Loucy (cell line): ENCODE results near the gene MMEL1.

ENCODE experiments used
- H2AFZ ChIP-seq: fragments of 200-600 bp; sonication (generic); 2 replicates; pipeline ENCODE4 v1.6.0; 2016; ENCODE audit warnings: antibody characterized with exemption, mild to moderate bottlenecking, low read length, moderate library complexity
- H3F3A ChIP-seq: fragments of 200-600 bp; 2 replicates; pipeline ENCODE4 v1.6.0; 2016; ENCODE audit warnings: antibody characterized with exemption, low read depth, mild to moderate bottlenecking
- H3K27me3 ChIP-seq: fragments of 200-600 bp; sonication (generic); 2 replicates; pipeline ENCODE4 v1.6.1; 2014; ENCODE audit warnings: low read length, mild to moderate bottlenecking; ENCODE audit not compliant: insufficient read depth, poor library complexity, severe bottlenecking
- H3K36me3 ChIP-seq: fragments of 200-600 bp; sonication (generic); 2 replicates; pipeline ENCODE4 v1.6.1; 2016; ENCODE audit warnings: low read length; ENCODE audit not compliant: insufficient read depth
- H3K4me1 ChIP-seq: fragments of 200-600 bp; sonication (generic); 2 replicates; pipeline ENCODE4 v1.5.1; 2014; ENCODE audit warnings: low read length, mild to moderate bottlenecking; ENCODE audit not compliant: insufficient read depth, poor library complexity, severe bottlenecking
- H3K4me2 ChIP-seq: fragments of 200-600 bp; sonication (generic); 2 replicates; pipeline ENCODE4 v1.6.0; 2014; ENCODE audit warnings: antibody characterized with exemption, low read length, low read depth, mild to moderate bottlenecking; ENCODE audit not compliant: poor library complexity, severe bottlenecking
- H3K4me3 ChIP-seq: fragments of 200-600 bp; sonication (generic); 2 replicates; pipeline ENCODE4 v1.5.1; 2014; ENCODE audit warnings: low read length, mild to moderate bottlenecking, mixed read lengths; ENCODE audit not compliant: poor library complexity, severe bottlenecking
- H3K79me2 ChIP-seq: fragments of 200-600 bp; sonication (generic); 2 replicates; pipeline ENCODE4 v1.6.1; 2014; ENCODE audit warnings: low read length; ENCODE audit not compliant: insufficient read depth
- H3K9ac ChIP-seq: fragments of 200-600 bp; sonication (generic); 2 replicates; pipeline ENCODE4 v1.6.0; 2014; ENCODE audit warnings: mild to moderate bottlenecking, low read depth, low read length, moderate library complexity; ENCODE audit not compliant: poor library complexity, severe bottlenecking
- H3K9me2 ChIP-seq: fragments of 200-600 bp; sonication (generic); replicated peaks from 2 replicates; pipeline ENCODE4 v1.6.1; 2016; ENCODE audit warnings: low read depth, low read length, mixed read lengths
- H3K9me3 ChIP-seq: fragments of 200-600 bp; sonication (generic); 2 replicates; pipeline ENCODE4 v1.6.1; 2014; ENCODE audit warnings: mild to moderate bottlenecking, antibody characterized with exemption, low read length, low read depth; ENCODE audit not compliant: insufficient read depth
- H4K20me1 ChIP-seq: fragments of 200-600 bp; sonication (generic); 2 replicates; pipeline ENCODE4 v1.6.0; 2014; ENCODE audit warnings: antibody characterized with exemption, low read length, mild to moderate bottlenecking; ENCODE audit not compliant: insufficient read depth, poor library complexity, severe bottlenecking
- EZH2phosphoT487 ChIP-seq: fragments of 200-600 bp; IDR thresholded peaks from 2 replicates; pipeline ENCODE4 v1.6.1; 2018; ENCODE audit warnings: antibody characterized with exemption, mild to moderate bottlenecking, moderate library complexity, borderline replicate concordance
- TF ChIP-seq, protein P1 (sequence below): fragments of 200-600 bp; sonication (generic); conservative IDR thresholded peaks from 2 replicates; pipeline ENCODE4 v1.5.1; 2014; ENCODE audit warnings: mild to moderate bottlenecking, antibody characterized with exemption, low read length

The MMEL1 gene

DNA sequence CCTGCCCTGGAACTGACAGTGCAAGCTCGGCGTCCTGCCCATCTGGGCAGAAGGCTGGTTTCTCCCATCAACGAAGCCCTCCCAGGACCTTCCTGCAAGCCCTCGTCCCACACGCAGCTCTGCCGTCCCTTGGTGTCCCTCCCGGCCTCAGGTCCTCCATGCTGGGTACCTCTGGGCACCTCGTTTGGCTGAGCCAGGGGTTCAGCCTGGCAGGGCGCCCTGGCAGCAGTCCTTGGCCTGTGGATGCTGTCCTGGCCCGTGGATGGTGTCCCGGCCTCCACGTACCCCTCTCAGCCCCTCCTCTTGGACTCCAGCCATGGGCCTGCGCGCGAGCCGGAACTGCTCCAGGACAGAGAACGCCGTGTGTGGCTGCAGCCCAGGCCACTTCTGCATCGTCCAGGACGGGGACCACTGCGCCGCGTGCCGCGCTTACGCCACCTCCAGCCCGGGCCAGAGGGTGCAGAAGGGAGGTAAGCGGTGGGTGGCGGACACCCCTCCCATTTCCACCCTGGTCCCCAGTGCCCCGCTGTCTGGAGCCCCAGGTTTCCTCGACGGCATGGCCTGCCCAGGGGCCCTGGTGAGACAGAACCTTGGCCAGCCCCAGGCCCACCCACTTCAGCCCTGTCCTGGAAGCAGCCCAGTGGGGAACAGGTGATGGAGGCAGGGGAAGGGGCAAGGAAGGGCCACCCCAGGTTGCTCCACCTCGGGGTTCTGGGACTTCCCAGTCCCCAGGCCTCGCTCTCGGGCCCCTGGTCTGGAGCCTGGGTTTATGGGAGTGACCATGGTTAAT lies 73.1 kb downstream of the MMEL1 start:
- TF ChIP-seq EZH2phosphoT487 = no peak
- TF ChIP-seq, protein P1, sequence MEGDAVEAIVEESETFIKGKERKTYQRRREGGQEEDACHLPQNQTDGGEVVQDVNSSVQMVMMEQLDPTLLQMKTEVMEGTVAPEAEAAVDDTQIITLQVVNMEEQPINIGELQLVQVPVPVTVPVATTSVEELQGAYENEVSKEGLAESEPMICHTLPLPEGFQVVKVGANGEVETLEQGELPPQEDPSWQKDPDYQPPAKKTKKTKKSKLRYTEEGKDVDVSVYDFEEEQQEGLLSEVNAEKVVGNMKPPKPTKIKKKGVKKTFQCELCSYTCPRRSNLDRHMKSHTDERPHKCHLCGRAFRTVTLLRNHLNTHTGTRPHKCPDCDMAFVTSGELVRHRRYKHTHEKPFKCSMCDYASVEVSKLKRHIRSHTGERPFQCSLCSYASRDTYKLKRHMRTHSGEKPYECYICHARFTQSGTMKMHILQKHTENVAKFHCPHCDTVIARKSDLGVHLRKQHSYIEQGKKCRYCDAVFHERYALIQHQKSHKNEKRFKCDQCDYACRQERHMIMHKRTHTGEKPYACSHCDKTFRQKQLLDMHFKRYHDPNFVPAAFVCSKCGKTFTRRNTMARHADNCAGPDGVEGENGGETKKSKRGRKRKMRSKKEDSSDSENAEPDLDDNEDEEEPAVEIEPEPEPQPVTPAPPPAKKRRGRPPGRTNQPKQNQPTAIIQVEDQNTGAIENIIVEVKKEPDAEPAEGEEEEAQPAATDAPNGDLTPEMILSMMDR = no peak
- H4K20me1 ChIP-seq = peaks cover 9% of the 10 kb centered on the region
- H3K9me2 ChIP-seq = no peaks in the 10 kb centered on the region
- peaks cover 21% of the 10 kb centered on the region for H3K79me2 ChIP-seq
- H3K9ac ChIP-seq = no peak overlapping the region
- no peaks in the 10 kb centered on the region for H3K27me3 ChIP-seq
- H2AFZ ChIP-seq = no peak overlapping the region
- H3K9me3 ChIP-seq = no peaks in the 10 kb centered on the region
- no peak overlapping the region for H3K4me2 ChIP-seq
- H3K4me1 ChIP-seq = peaks cover 23% of the 10 kb centered on the region
- no peak overlapping the region for H3K4me3 ChIP-seq
- no peaks in the 10 kb centered on the region for H3F3A ChIP-seq
- H3K36me3 ChIP-seq = no peaks in the 10 kb centered on the region

DNA sequence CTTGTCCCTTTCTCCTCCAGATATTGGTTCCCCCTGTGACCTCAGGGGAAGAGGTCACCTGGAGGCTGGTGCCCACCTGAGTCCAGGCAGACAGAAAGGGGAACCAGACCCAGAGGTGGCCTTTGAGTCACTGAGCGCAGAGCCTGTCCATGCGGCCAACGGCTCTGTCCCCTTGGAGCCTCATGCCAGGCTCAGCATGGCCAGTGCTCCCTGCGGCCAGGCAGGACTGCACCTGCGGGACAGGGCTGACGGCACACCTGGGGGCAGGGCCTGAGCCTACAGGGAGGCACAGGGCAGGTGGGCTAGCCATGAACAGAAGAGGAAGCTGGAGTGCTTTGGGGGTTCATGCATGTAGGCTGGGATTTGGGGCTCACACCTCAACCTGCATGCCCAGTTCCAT lies 74.0 kb downstream of the MMEL1 start:
- H3K4me3 ChIP-seq = no peak overlapping the region

DNA sequence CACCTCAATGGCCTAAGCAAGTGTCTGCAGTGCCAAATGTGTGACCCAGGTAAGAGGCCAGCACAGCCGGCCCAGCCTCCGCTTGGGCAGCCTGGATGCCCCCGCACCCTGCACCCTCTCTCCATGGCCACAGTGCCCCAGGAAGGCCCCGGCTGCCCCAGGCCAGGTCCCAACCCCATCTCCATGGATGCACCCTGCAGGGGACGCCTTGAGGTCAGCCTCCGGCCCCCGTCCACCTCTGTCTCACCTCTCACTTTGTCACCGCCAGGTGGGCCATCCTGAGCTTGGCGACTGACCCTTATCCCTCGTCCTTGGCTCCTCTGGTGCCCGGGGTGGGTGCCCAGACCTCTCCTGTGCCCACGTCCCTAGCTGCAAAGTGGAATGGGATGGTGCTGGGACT lies 74.4 kb downstream of the MMEL1 start:
- Histone ChIP-seq H3K9me3 (no peaks in the 10 kb centered on the region), H3K79me2 (peaks cover 21% of the 10 kb centered on the region), H3K4me3 (no peak overlapping the region), H3K4me1 (peaks cover 27% of the 10 kb centered on the region), H3F3A (no peaks in the 10 kb centered on the region), H3K9ac (no peak overlapping the region), H3K9me2 (no peaks in the 10 kb centered on the region), H2AFZ (no peak overlapping the region), H4K20me1 (peaks cover 9% of the 10 kb centered on the region), H3K36me3 (no peaks in the 10 kb centered on the region), H3K27me3 (no peaks in the 10 kb centered on the region), H3K4me2 (no peak overlapping the region)
- TF ChIP-seq EZH2phosphoT487 = no peak
- TF ChIP-seq, protein P1 = no peak

More for the DNA sequence above, 74.0 kb downstream of the MMEL1 start:
- Histone ChIP-seq H3K9me2 (no peaks in the 10 kb centered on the region), H3K4me2 (no peak overlapping the region), H3K27me3 (no peaks in the 10 kb centered on the region), H3K9ac (no peak overlapping the region), H2AFZ (no peak overlapping the region), H3K4me1 (peaks cover 27% of the 10 kb centered on the region), H3K36me3 (no peaks in the 10 kb centered on the region), H3K9me3 (no peaks in the 10 kb centered on the region), H3K79me2 (peaks cover 21% of the 10 kb centered on the region), H3F3A (no peaks in the 10 kb centered on the region), H4K20me1 (peaks cover 9% of the 10 kb centered on the region)
- TF ChIP-seq, protein P1 = no peak
- no peak for TF ChIP-seq EZH2phosphoT487
